ENCODE measurements around the gene KCMF1. TPM values are rescaled to one million over a fixed set of nuclear protein-coding genes. Genes with fewer than 3 reads are reported as not detected.

The KCMF1 gene
- 100 to 1,000 TPM in 1 of 2 donors, 10 to 100 TPM in 1; 96.2 to 118 TPM for total RNA-seq

DNA sequence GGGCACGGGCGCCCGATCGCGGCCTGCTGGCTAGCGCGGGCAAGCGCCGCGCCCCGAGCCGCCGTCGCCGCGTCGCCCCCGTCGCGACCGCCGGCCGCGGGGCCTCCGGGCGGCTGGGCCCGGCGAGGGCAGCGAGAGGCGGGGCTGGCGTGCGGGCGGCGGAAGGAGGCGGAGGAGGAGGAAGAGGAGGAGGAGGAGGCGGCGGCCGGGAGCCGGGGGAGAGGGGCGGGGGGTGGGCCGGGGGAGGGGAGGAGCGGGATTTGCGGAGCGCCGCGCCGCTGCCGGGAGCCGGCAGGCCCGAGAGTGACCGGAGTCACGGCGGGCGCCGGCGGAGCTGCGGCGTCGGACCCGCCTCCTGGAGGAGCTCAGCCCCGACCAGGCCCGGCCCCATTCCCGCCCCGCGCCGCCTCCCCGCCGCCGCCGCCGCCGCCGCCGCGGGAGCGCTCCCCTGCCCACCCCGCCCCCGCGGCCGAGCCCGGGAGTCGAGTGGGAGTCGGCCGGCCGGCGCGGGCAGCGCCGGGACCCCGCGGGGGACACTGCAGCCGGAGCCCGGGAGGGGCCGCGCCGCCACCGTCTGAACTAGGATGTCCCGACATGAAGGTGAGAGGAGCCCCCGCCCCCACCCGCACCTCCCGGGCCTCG is at the start of gene KCMF1:
KCMF1 (plus strand) TSS at position 294 of the 642 bp plus-strand sequence; CDS start at position 585, 291 bp downstream.
- Histone ChIP-seq H3K4me1 (peaks cover 5% of the 10 kb centered on the region), H3K9ac (ENCODE audit: low read depth in 2 of 2, low read length in 2 of 2) (peak within 1 kb of the TSS; percentile 97 to 99), H3K9me3 (no peaks in the 10 kb centered on the region), H3K4me3 (peak within 1 kb of the TSS; percentile 78), H3K27me3 (no peaks in the 10 kb centered on the region), H3K27ac (peak within 1 kb of the TSS; percentile 99), H3K36me3 (no peaks in the 10 kb centered on the region)
- intact Hi-C loops (cut with DNase I) = no loop called here
- TF ChIP-seq, protein P1, sequence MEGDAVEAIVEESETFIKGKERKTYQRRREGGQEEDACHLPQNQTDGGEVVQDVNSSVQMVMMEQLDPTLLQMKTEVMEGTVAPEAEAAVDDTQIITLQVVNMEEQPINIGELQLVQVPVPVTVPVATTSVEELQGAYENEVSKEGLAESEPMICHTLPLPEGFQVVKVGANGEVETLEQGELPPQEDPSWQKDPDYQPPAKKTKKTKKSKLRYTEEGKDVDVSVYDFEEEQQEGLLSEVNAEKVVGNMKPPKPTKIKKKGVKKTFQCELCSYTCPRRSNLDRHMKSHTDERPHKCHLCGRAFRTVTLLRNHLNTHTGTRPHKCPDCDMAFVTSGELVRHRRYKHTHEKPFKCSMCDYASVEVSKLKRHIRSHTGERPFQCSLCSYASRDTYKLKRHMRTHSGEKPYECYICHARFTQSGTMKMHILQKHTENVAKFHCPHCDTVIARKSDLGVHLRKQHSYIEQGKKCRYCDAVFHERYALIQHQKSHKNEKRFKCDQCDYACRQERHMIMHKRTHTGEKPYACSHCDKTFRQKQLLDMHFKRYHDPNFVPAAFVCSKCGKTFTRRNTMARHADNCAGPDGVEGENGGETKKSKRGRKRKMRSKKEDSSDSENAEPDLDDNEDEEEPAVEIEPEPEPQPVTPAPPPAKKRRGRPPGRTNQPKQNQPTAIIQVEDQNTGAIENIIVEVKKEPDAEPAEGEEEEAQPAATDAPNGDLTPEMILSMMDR (IDR thresholded peaks at IDR 0.05) = no peak
- DNase-seq = peak; percentile 82

DNA sequence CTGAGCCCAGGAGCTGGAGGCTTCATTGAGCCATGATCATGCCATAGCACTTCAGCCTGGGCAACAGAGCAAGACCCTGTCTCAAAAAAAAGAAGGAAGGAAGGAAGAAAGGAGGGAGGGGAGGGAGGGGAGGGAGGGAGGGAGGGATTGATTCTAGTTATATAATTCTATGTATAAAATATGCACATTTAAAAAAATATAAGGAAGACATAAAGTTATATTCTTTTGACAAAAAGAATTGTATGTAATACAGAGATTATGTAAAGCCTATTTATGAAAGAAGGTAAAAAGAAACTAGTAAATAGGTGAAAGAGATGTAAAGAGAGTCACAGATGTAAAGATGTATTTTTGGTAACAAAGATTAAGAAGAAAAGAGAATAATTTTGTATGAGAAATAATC is 48.0 kb upstream of the KCMF1 start:
- no peaks in the 10 kb centered on the region for H3K9me3 ChIP-seq
- no peak for DNase-seq
- no peak overlapping the region for H3K9ac ChIP-seq (ENCODE audit: low read depth in 2 of 2, low read length in 2 of 2)
- no peaks in the 10 kb centered on the region for H3K4me1 ChIP-seq
- TF ChIP-seq, protein P1 (IDR thresholded peaks at IDR 0.05) = no peak
- H3K27me3 ChIP-seq = no peaks in the 10 kb centered on the region
- H3K27ac ChIP-seq = peak overlapping the region; percentile 60
- no peaks in the 10 kb centered on the region for H3K36me3 ChIP-seq
- intact Hi-C loops (cut with DNase I) = loop anchor here (10.0 kb wide), 1 partner anchor 372 kb away; no protein-coding TSS in a partner anchor
- H3K4me3 ChIP-seq = no peak overlapping the region

DNA sequence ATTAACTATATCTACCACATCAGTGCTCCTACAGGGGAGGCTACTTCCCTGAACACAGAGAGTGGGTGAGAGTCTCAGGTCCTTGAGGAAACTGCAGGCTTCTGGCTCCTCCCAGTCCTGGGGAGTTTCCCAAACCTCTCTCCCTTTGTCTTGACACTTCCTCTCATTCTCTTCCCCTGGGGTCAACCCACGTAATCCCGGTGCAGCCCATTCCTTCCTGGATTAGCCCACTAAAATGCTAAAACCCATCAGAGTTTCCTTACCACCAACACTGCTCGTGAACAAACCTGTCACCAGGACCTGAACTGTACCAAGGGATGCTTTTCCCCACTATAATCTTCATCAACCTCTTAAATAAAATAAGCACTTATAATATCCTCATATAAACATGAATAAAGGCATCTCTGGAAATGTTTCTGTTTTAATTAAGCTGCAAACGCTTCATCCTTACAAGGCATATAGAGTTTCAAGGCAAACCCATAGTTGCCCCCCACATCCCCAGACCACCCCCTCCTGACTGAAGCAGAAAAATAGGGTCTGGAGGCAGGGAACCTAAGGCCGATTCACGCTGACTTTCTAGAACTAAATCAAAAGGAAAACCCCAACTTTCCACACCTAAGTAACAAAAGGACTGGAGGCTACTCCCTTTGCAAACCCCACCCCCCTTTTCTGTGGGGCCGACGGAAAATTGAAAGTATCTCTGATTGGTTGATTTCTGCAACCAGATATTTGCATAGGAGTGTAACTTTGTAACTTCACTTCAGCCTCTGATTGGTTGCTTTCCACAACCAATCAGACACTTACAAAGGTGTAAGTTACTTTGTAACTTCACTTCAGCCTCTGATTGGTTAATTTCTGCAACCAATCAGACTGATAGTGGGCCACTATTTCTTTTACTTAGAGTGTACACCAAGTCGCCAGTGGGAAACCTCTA is 46.5 kb upstream of the KCMF1 start:
- peak; percentile 67 for DNase-seq
- intact Hi-C loops (cut with DNase I) = loop anchor here (5.0 to 10.0 kb wide), 3 partner anchors 88 to 432 kb away; no protein-coding TSS in a partner anchor
- H3K9ac ChIP-seq (ENCODE audit: low read depth in 2 of 2, low read length in 2 of 2) = peak overlapping the region in 1 of 2 donors; percentile 48

GRCh38 chr2:84925336-84925723 is 45.6 kb upstream of the KCMF1 start:
- Histone ChIP-seq H3K27ac (peak overlapping the region; percentile 46), H3K4me3 (no peak overlapping the region)

More for the DNA sequence above, 46.5 kb upstream of the KCMF1 start:
- Histone ChIP-seq H3K27me3 (no peaks in the 10 kb centered on the region), H3K4me3 (no peak overlapping the region), H3K36me3 (no peaks in the 10 kb centered on the region), H3K27ac (peak overlapping the region; percentile 60), H3K9me3 (no peaks in the 10 kb centered on the region), H3K4me1 (no peaks in the 10 kb centered on the region)
- TF ChIP-seq, protein P1 (IDR thresholded peaks at IDR 0.05) = no peak

More at GRCh38 chr2:84925336-84925723, 45.6 kb upstream of the KCMF1 start:
- intact Hi-C loops (cut with DNase I) = loop anchor here (5.0 to 10.0 kb wide), 3 partner anchors 87 to 433 kb away; no protein-coding TSS in a partner anchor
- Histone ChIP-seq H3K27me3 (no peaks in the 10 kb centered on the region), H3K9me3 (no peaks in the 10 kb centered on the region), H3K36me3 (no peaks in the 10 kb centered on the region), H3K4me1 (no peaks in the 10 kb centered on the region), H3K9ac (ENCODE audit: low read depth in 2 of 2, low read length in 2 of 2) (peak overlapping the region in 1 of 2 donors; percentile 42)
- DNase-seq = no peak
- TF ChIP-seq, protein P1 (IDR thresholded peaks at IDR 0.05) = no peak

Data from colonic mucosa (tissue), 4 donors.